LNCaP clone FGC (cell line): ENCODE data around the gene TRIP13.

Experiments used
- DNase-seq: peaks from one replicate; pipeline ENCODE4 v3.0.0-alpha.2; 2011; ENCODE audit warnings: low read depth
- H3K4me3 ChIP-seq: 2 replicates; pipeline ENCODE4 v1.5.1; 2011; ENCODE audit warnings: mild to moderate bottlenecking, low read depth, low read length, control low read depth
- CTCF ChIP-seq: IDR thresholded peaks from 2 replicates; pipeline ENCODE4 v1.5.1; 2012; ENCODE audit warnings: mild to moderate bottlenecking; ENCODE audit not compliant: control insufficient read depth, insufficient read depth; ENCODE audit errors: extremely low read depth

Gene TRIP13

GRCh38 chr5:947626-948471 lies 55.2 kb downstream of the TRIP13 start:
- no peak for TF ChIP-seq CTCF
- no peak for DNase-seq
- H3K4me3 ChIP-seq = no peak overlapping the region

- H3K4me3 ChIP-seq = no peak overlapping the region
- DNase-seq = no peak
- no peak for TF ChIP-seq CTCF
These were observed 56.0 kb downstream of the TRIP13 start for GRCh38 chr5:948472-949274.

GRCh38 chr5:949275-949543 lies 56.5 kb downstream of the TRIP13 start:
- TF ChIP-seq CTCF = no peak
- no peak overlapping the region for H3K4me3 ChIP-seq
- DNase-seq = no peak

GRCh38 chr5:949815-950560 lies 57.3 kb downstream of the TRIP13 start:
- no peak overlapping the region for H3K4me3 ChIP-seq
- no peak for TF ChIP-seq CTCF
- no peak for DNase-seq

GRCh38 chr5:951940-952596 lies 59.4 kb downstream of the TRIP13 start:
- H3K4me3 ChIP-seq = no peak overlapping the region
- TF ChIP-seq CTCF = no peak
- no peak for DNase-seq

- TF ChIP-seq CTCF = no peak
- no peak overlapping the region for H3K4me3 ChIP-seq
- DNase-seq = no peak
These were observed 60.0 kb downstream of the TRIP13 start for GRCh38 chr5:952597-953271.
